GM15510 (cell line): ENCODE data around the gene TTC6.

Source experiments
- POLR2A ChIP-seq: IDR thresholded peaks from 3 replicates; pipeline ENCODE4 v1.6.1; 2011; ENCODE audit warnings: borderline replicate concordance; ENCODE audit not compliant: insufficient read length; ENCODE audit errors: extremely low read depth

The TTC6 gene

GRCh38 chr14:37592482-37593408, 2.7 kb upstream of the TTC6 start:
- no peak for TF ChIP-seq POLR2A

GRCh38 chr14:37593511-37594237, 1.8 kb upstream of the TTC6 start:
- no peak for TF ChIP-seq POLR2A

- TF ChIP-seq POLR2A = no peak
Measured at GRCh38 chr14:37594238-37594970, 1.0 kb upstream of the TTC6 start.

GRCh38 chr14:37595809-37596621, 586 bp downstream of the TTC6 start:
- TF ChIP-seq POLR2A = no peak

GRCh38 chr14:37596790-37597472, 1.5 kb downstream of the TTC6 start:
- no peak for TF ChIP-seq POLR2A

- TF ChIP-seq POLR2A = no peak
Measured at GRCh38 chr14:37597538-37597913, 2.1 kb downstream of the TTC6 start.

- no peak for TF ChIP-seq POLR2A
Measured at GRCh38 chr14:37597914-37598746, 2.7 kb downstream of the TTC6 start.

GRCh38 chr14:37598747-37599506, 3.5 kb downstream of the TTC6 start:
- TF ChIP-seq POLR2A = no peak

GRCh38 chr14:37599507-37600368, 4.3 kb downstream of the TTC6 start:
- no peak for TF ChIP-seq POLR2A

GRCh38 chr14:37600880-37601741, 5.7 kb downstream of the TTC6 start:
- no peak for TF ChIP-seq POLR2A
